ENCODE results near the gene AQP12B.

GRCh38 chr2:240651185-240651584, 31.5 kb downstream of the AQP12B start:
- TF ChIP-seq POLR2AphosphoS5 (IDR thresholded peaks at IDR 0.05) = no peak
- TF ChIP-seq, protein P1, sequence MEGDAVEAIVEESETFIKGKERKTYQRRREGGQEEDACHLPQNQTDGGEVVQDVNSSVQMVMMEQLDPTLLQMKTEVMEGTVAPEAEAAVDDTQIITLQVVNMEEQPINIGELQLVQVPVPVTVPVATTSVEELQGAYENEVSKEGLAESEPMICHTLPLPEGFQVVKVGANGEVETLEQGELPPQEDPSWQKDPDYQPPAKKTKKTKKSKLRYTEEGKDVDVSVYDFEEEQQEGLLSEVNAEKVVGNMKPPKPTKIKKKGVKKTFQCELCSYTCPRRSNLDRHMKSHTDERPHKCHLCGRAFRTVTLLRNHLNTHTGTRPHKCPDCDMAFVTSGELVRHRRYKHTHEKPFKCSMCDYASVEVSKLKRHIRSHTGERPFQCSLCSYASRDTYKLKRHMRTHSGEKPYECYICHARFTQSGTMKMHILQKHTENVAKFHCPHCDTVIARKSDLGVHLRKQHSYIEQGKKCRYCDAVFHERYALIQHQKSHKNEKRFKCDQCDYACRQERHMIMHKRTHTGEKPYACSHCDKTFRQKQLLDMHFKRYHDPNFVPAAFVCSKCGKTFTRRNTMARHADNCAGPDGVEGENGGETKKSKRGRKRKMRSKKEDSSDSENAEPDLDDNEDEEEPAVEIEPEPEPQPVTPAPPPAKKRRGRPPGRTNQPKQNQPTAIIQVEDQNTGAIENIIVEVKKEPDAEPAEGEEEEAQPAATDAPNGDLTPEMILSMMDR (IDR thresholded peaks at IDR 0.05) = no peak
